ENCODE measurements around the gene ITGAD.

The ITGAD gene

GRCh38 chr16:31365131-31365865, 27.8 kb upstream of the ITGAD start:
- no peak for DNase-seq (ENCODE audit: low read depth, low spot score)

- DNase-seq (ENCODE audit: low read depth, low spot score) = no peak
Observed at GRCh38 chr16:31367853-31368252, 25.3 kb upstream of the ITGAD start.

DNA sequence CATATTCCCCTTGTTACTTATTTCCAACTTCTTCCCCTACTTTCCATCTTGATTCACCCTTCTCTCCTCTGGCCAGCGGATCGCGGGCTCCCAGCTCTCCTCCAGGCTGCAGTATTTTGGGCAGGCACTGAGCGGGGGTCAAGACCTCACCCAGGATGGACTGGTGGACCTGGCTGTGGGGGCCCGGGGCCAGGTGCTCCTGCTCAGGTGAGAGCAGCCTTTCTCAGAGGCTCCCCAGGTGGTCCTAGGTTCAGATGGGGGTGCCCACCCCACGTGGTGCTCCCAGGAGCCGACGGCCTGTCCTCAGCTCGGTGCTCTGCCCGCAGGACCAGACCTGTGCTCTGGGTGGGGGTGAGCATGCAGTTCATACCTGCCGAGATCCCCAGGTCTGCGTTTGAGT, 22.1 kb upstream of the ITGAD start:
- DNase-seq (ENCODE audit: low read depth, low spot score) = no peak

- no peak for DNase-seq (ENCODE audit: low read depth, low spot score)
Observed at GRCh38 chr16:31371619-31372484, 21.3 kb upstream of the ITGAD start.

GRCh38 chr16:31373235-31373634, 19.9 kb upstream of the ITGAD start:
- DNase-seq (ENCODE audit: low read depth, low spot score) = no peak

- no peak for DNase-seq (ENCODE audit: low read depth, low spot score)
Observed at GRCh38 chr16:31375231-31375630, 17.9 kb upstream of the ITGAD start.

DNA sequence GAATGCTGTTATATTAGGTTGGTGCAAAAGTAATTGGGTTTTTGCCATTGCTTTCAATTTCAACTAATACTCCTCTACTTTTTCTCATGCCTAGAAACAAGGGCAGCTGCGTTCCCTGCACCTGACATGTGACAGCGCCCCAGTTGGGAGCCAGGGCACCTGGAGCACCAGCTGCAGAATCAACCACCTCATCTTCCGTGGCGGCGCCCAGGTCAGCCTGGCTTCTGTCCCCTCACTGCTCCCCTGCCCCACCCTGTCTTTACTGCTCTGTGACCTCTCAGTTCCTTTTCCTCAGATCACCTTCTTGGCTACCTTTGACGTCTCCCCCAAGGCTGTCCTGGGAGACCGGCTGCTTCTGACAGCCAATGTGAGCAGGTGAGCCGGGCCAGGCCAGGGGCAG, 16.4 kb upstream of the ITGAD start:
- no peak for DNase-seq (ENCODE audit: low read depth, low spot score)

GRCh38 chr16:31377210-31377903, 15.8 kb upstream of the ITGAD start:
- no peak for DNase-seq (ENCODE audit: low read depth, low spot score)

- DNase-seq (ENCODE audit: low read depth, low spot score) = no peak
Observed at GRCh38 chr16:31380201-31380600, 12.9 kb upstream of the ITGAD start.

DNA sequence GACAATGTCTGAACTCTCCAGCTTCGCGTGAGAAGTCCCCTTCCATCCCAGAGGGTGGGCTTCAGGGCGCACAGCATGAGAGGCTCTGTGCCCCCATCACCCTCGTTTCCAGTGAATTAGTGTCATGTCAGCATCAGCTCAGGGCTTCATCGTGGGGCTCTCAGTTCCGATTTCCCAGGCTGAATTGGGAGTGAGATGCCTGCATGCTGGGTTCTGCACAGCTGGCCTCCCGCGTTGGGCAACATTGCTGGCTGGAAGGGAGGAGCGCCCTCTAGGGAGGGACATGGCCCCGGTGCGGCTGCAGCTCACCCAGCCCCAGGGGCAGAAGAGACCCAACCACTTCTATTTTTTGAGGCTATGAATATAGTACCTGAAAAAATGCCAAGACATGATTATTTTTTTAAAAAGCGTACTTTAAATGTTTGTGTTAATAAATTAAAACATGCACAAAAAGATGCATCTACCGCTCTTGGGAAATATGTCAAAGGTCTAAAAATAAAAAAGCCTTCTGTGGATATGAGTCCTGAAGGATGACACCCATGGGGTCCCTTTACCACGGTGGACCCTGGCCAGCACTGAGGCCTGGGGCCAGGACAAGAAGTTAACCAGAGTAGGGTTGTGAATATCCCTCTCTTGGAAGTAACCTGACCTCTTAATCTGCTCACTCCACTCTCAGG, 10.5 kb upstream of the ITGAD start:
- peak; percentile 25 for DNase-seq (ENCODE audit: low read depth, low spot score)

- DNase-seq (ENCODE audit: low read depth, low spot score) = no peak
Observed at GRCh38 chr16:31385680-31386079, 7.5 kb upstream of the ITGAD start.

- no peak for DNase-seq (ENCODE audit: low read depth, low spot score)
Observed at GRCh38 chr16:31386157-31386984, 6.8 kb upstream of the ITGAD start.

GRCh38 chr16:31388535-31388934, 4.6 kb upstream of the ITGAD start:
- DNase-seq (ENCODE audit: low read depth, low spot score) = no peak

DNA sequence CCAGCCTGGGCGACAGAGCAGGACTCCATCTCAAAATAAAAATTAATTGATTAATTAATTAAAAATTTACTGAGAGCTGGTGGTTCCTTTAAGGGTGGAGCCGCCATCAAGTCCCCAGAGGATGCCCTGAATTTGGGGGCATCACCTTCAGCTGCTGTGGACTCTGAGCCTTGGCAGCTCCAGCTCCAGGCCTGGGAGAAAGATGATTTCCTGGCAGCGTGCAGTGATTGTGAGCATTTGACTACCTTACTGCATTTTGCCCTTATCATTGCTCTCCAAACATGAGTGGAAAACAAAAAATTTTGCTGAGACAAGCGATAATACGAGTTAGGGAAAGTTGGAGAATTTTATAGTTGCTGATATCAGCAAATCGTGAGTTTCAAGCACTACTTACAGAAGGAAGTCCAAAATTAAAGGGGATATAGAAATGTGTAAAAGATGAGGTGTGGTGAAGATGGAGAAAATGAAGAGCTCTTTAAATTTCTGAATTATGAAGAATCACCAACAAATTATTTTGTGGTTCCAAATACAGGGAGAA, 2.6 kb upstream of the ITGAD start:
- no peak for DNase-seq (ENCODE audit: low read depth, low spot score)

GRCh38 chr16:31395647-31396046, 2.5 kb downstream of the ITGAD start:
- no peak for DNase-seq (ENCODE audit: low read depth, low spot score)

DNA sequence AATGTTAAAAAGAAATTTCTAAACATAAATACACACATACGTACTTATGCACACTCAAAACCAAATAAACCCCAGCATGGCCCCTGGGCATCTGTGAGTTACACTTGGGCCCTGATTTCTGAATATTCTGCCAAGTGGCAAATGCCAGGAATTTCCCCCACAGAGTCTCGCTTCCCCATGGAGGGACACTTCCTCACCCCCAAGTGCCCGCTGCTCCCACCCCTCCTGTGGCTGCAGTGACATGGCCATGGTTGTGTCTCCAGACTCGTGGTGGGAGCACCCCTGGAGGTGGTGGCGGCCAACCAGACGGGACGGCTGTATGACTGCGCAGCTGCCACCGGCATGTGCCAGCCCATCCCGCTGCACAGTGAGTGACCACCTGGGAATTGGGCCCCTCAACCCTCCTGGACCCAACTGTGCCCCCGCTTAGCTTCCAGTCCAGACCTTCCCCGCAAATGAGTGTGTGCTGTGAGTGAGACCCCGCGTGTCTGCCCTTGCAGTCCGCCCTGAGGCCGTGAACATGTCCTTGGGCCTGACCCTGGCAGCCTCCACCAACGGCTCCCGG, 4.0 kb downstream of the ITGAD start:
- no peak for DNase-seq (ENCODE audit: low read depth, low spot score)

- DNase-seq (ENCODE audit: low read depth, low spot score) = no peak
Observed at GRCh38 chr16:31397701-31398100, 4.6 kb downstream of the ITGAD start.

- DNase-seq (ENCODE audit: low read depth, low spot score) = no peak
Observed at GRCh38 chr16:31400191-31400590, 7.1 kb downstream of the ITGAD start.

DNA sequence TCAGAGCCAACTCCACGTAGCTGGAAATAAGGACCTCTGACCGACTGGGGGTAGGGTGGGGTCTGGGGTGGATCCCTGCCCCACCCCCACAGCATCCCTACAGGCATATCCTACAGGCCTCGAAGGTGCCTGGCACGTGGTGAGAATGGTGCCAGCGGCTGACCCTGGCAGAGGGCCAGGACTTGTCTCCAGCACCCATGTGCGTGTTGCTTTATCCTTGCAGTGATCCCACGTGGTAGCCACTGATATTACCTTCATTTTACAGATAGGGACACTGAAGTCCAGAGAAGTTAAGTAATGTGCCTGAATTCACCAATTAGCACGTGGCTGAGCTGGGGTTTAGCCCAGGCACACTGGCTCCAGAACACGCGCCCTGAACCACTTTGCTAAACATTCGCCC, 8.3 kb downstream of the ITGAD start:
- DNase-seq (ENCODE audit: low read depth, low spot score) = no peak

DNA sequence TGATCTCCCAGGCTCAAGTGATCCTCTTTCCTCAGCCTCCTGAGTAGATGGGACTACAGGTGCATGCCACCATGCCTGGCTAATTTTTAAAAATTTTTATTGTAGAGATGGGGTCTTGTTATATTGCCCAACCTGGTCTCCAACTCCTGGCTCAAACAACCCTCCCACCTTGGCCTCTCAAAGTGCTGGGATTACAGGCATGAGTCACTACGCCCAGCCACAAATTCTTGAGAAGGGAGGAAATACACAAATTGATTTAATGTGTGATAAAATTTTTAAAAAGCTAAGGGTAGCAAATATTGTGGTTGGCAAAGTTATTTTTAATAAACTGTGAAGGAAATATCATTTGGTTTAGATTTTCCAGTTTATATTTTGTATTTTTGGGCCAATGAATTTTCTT, 9.6 kb downstream of the ITGAD start:
- DNase-seq (ENCODE audit: low read depth, low spot score) = no peak

Data from activated naive CD8-positive, alpha-beta T cell treated with anti-CD3 and anti-CD28 coated beads, Interleukin-2, amount 50 U/mL, for 16 hours (primary cell).